VCaP (cell line): Measurements from ENCODE around the gene TMEM234.
"Not testable (repeated sequence)": the region's sequence is repeated elsewhere in the genome, so short reads cannot be mapped to it uniquely, and the experiment has no call there.

Experiments
- H3K27ac ChIP-seq: fragments of 450-650 bp; 2 replicates; pipeline ENCODE4 v1.5.1; 2017
- TF ChIP-seq, protein P1 (sequence below): fragments of 450-650 bp; conservative IDR thresholded peaks from 2 replicates; pipeline ENCODE4 v1.5.1; 2017; ENCODE audit warnings: mild to moderate bottlenecking, moderate library complexity

The TMEM234 gene

DNA sequence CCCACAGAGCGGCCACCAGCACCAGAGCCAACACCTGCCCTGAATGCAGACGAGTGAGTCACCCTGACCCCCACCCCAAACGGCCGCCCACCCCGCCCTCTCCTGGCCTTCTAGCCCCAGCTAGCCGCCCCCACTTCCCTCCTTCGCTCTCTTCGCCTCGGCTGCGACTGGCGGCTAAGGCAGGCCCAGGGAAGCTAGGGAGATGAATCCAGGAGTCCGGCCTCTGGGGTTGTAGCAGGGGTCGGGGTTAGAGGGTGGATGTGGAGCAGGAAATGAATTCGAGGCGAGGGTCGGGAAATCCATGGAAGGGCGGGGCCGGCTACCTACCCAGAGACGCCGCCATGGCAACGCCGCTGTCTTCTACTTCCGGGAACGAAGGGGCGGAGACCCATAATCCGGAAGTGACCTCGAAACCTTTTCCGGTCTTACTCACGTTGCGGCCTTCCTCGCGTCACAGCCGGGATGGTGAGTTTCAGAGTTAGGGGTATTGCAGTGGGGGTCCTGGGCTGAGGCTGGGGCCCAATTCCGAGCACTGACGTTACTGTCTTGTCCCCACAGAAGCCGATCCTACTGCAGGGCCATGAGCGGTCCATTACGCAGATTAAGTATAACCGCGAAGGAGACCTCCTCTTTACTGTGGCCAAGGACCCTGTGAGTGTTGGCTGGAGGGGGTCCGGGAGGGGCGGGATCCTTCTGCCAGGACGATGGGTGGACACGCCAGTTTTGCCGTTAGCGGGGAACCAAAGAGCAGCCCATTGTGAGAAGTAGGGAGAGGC, at the start of gene TMEM234, which contains the start of gene EIF3I:
TMEM234 (minus strand) TSS at position 374 of the 776 bp plus-strand sequence; CDS start at position 343, 31 bp downstream.
EIF3I (plus strand) TSS at position 428 of the 776 bp plus-strand sequence; CDS start at position 463, 35 bp downstream.
- TF ChIP-seq, protein P1, sequence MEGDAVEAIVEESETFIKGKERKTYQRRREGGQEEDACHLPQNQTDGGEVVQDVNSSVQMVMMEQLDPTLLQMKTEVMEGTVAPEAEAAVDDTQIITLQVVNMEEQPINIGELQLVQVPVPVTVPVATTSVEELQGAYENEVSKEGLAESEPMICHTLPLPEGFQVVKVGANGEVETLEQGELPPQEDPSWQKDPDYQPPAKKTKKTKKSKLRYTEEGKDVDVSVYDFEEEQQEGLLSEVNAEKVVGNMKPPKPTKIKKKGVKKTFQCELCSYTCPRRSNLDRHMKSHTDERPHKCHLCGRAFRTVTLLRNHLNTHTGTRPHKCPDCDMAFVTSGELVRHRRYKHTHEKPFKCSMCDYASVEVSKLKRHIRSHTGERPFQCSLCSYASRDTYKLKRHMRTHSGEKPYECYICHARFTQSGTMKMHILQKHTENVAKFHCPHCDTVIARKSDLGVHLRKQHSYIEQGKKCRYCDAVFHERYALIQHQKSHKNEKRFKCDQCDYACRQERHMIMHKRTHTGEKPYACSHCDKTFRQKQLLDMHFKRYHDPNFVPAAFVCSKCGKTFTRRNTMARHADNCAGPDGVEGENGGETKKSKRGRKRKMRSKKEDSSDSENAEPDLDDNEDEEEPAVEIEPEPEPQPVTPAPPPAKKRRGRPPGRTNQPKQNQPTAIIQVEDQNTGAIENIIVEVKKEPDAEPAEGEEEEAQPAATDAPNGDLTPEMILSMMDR: no peak
- peak within 1 kb of the TSS; percentile 77 for H3K27ac ChIP-seq

DNA sequence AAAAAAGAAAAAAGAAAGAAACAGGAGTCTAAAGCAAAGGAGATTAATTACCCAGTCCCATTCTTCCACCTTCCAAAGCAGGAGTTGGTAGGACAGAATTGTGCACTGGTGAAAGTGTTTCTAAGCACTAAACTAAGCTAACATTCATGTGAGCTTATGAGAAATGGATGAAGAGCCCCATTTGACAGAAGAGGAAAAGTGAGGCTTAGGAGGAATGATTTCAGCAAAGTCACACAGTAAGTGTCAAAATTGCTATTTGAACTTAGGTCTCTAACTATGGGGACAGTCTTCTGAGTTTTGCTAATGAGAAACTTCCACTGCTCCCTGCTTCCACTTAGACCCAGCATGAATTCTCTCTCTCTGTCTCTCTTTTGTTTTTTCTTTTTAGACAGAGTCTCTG, 47.6 kb upstream of the TMEM234 start:
- TF ChIP-seq, protein P1: no peak
- H3K27ac ChIP-seq: no peak overlapping the region

DNA sequence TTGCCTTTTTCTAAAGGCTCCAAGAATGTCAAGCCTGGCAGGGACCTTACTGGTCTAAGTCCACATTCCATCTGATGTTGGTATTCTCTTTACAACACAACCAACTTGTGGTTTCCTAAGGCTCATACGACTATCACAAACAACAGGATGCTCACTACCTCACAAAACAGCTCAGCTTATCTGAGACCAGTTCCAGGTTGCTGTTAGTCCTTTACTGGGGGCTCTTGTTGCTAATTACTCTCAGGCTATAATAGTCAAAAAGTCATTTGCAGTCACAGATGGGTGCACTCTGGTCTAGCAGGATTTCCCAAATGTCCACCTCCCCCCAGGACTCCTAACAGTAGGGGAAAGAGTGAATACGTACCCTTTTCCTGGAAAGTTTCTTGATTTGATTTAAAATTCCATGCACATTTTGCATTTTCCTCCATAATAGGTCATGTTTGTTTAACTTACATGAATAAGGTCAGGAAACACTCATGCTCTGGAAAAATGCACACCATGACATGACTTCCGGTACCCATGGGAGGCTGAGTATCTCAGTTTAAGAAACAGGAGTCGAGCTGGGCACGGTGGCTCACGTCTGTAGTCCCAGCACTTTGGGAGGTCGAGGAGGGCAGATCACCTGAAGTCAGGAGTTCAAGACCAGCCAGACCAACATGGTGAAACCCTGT, 44.9 kb upstream of the TMEM234 start:
- H3K27ac ChIP-seq: no peak overlapping the region
- TF ChIP-seq, protein P1: no peak

DNA sequence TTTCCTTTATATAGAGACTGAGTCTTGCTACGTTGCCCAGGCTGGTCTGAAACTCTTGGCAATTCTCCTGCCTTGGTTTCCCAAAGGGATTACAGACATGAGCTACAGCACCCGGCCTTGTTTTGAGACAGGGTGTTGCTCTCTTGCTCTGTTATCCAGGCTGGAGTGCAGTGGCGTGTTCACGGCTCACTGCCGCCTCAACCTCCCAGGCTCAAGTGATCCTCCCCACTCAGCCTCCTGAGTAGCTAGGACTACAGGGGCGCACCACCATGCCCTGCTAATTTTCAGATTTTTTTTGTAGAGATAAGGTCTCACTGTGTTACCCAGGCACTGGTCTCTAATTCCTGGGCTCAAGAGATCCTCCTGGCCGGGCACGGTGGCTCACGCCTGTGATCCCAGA, 43.7 kb upstream of the TMEM234 start:
- H3K27ac ChIP-seq: no peak overlapping the region
- TF ChIP-seq, protein P1: no peak

DNA sequence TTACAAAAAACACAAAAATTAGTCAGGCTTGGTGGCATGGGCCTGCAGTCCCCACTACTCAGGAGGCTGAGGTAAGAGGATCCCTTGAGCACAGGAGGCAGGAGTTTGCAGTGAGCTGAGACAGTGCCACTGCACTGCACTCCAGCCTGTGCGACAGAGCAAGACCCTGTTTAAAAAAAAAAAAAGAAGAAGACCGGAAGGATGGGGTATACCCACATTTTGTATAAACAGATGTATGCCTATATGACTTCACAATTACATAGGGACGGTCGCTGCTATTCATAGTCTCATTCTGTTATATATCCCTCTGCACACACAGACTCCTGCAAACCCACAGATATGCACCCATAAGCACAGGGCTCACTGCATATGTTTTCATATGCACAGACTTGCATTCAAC, 41.6 kb upstream of the TMEM234 start:
- no peak overlapping the region for H3K27ac ChIP-seq
- TF ChIP-seq, protein P1: no peak

DNA sequence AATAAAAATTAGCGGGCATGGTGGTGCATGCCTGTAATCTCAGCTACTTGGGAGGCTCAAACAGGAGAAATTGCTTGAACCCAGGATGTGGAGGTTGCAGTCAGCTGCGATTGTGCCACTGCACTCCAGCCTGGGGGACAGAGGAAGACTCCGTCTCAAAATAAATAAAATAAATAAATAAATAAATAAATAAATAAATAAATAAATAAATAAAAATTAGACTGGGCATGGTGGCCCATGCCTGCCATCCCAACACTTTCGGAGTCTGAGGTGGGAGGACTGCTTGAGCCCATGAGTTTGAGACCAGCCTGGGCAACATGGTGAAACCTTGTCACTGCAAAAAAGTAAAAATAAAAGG, 41.1 kb upstream of the TMEM234 start:
- H3K27ac ChIP-seq: not testable (repeated sequence)

DNA sequence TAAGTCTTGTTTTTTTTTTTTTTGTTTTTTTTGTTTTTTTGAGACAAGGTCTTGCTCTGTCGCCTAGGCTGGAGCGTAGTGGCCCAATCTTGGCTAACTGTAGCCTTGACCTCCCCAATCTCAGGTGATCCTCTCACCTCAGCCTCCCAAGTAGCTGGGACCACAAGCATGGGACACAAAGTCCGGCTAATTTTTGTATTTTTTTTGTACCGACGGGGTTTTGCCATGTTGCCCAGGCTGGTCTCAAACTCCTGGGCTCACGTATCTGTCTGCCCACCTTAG, 35.0 kb upstream of the TMEM234 start:
- H3K27ac ChIP-seq: no peak overlapping the region
- TF ChIP-seq, protein P1: no peak
